ENCODE results near the gene APOBEC3F. TPM values are rescaled to one million over a fixed set of nuclear protein-coding genes. Genes with fewer than 3 reads are reported as not detected.

The APOBEC3F gene
- total and polyA plus RNA-seq, 10 of the 15 experiments (the other 5 are each of a cell fraction or from before 2014, with no cell fraction given), result 7.4 to 29.1 (median 12.8) TPM

DNA sequence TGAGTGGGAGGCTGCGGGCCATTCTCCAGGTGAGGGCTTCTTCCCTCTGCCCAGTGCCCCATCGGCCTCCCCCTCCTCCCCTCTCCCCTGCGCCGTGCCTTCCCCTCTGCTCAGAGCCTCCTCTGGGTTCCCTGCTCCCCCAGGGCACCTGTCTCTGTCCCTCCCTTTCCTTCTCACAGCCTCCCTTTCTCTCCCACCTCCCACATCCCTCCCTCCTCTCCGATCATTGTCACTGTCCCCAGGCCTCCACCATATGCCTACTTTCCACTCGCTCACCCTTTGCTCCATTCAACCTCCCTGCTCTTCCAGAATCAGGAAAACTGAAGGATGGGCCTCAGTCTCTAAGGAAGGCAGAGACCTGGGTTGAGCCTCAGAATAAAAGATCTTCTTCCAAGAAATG lies 46.4 kb downstream of the APOBEC3F start:
- no peaks in the 10 kb centered on the region for H4K20me1 ChIP-seq (ENCODE audit: control insufficient read depth, insufficient read depth)
- TF ChIP-seq TCF3 (IDR thresholded peaks at IDR 0.05; ENCODE audit: borderline replicate concordance, insufficient read depth, low read depth, low read length), result no peak
- TF ChIP-seq SMARCA5 (IDR thresholded peaks at IDR 0.05), result no peak
- TF ChIP-seq, protein P1, sequence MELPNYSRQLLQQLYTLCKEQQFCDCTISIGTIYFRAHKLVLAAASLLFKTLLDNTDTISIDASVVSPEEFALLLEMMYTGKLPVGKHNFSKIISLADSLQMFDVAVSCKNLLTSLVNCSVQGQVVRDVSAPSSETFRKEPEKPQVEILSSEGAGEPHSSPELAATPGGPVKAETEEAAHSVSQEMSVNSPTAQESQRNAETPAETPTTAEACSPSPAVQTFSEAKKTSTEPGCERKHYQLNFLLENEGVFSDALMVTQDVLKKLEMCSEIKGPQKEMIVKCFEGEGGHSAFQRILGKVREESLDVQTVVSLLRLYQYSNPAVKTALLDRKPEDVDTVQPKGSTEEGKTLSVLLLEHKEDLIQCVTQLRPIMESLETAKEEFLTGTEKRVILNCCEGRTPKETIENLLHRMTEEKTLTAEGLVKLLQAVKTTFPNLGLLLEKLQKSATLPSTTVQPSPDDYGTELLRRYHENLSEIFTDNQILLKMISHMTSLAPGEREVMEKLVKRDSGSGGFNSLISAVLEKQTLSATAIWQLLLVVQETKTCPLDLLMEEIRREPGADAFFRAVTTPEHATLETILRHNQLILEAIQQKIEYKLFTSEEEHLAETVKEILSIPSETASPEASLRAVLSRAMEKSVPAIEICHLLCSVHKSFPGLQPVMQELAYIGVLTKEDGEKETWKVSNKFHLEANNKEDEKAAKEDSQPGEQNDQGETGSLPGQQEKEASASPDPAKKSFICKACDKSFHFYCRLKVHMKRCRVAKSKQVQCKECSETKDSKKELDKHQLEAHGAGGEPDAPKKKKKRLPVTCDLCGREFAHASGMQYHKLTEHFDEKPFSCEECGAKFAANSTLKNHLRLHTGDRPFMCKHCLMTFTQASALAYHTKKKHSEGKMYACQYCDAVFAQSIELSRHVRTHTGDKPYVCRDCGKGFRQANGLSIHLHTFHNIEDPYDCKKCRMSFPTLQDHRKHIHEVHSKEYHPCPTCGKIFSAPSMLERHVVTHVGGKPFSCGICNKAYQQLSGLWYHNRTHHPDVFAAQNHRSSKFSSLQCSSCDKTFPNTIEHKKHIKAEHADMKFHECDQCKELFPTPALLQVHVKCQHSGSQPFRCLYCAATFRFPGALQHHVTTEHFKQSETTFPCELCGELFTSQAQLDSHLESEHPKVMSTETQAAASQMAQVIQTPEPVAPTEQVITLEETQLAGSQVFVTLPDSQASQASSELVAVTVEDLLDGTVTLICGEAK (IDR thresholded peaks at IDR 0.05; ENCODE audit: borderline replicate concordance), result no peak
- no peak for TF ChIP-seq TAF1 (IDR thresholded peaks at IDR 0.05; ENCODE audit: borderline replicate concordance, low read depth, low read length)
- TF ChIP-seq LARP7 (IDR thresholded peaks at IDR 0.05), result no peak
- no peak for TF ChIP-seq SMAD1 (IDR thresholded peaks at IDR 0.05; ENCODE audit: low read depth, partially characterized antibody)
- BruUV-seq (replicated peaks), result no TSS peak
- no peak overlapping the region for H2AFZ ChIP-seq (ENCODE audit: control insufficient read depth, low read depth, low read length)
- ATAC-seq (no peak), DNase-seq (ENCODE audit: low read depth, low spot score) (no peak), FAIRE-seq (no peak)
- no peaks in the 10 kb centered on the region for H3K79me2 ChIP-seq (ENCODE audit: control insufficient read depth, insufficient read depth, low read length)
- no peaks in the 10 kb centered on the region for H3K9me3 ChIP-seq (replicated peaks; ENCODE audit: control insufficient read depth, insufficient read depth, low read length)
- intact Hi-C loops (cut with micrococcal nuclease; ENCODE audit: unreplicated experiment), result no loop called here
- peaks cover 1 to 6% of the 10 kb centered on the region in 2 experiments; a peak in 2 of 4 replicates for H3K36me3 ChIP-seq (ENCODE audit: control insufficient read depth in 2 of 2, insufficient read depth in 2 of 2, low read length in 1 of 2)
- no peak overlapping the region for H3K4me2 ChIP-seq (ENCODE audit: control insufficient read depth, insufficient read depth)
- SMC1A ChIA-PET (ENCODE audit: uncharacterized antibody, unreplicated experiment), result no interaction called here
- H3K27me3 ChIP-seq (replicated peaks in 1 of 2; ENCODE audit: control insufficient read depth in 2 of 2, insufficient read depth in 2 of 2, low read length in 1 of 2), result no peaks in the 10 kb centered on the region
- CTCF ChIA-PET, result no interaction called here
- 97% methylated on average over 3 of the region's 6 CpGs for WGBS (ENCODE audit: insufficient coverage, insufficient replicate concordance, low lambda C conversion rate, missing lambda C conversion rate)
- no peak overlapping the region for H3K27ac ChIP-seq (ENCODE audit: control insufficient read depth, insufficient read depth)
- H3K4me3 ChIP-seq, result no peak overlapping the region
- POLR2A ChIA-PET, result no interaction called here
- RAD21 ChIA-PET (ENCODE audit: unreplicated experiment), result no interaction called here
- H3K4me1 ChIP-seq (ENCODE audit: control insufficient read depth, insufficient read depth, low read length), result peaks cover 21% of the 10 kb centered on the region
- H3K9ac ChIP-seq (ENCODE audit: control insufficient read depth, insufficient read depth, low read length), result no peak overlapping the region
- in situ Hi-C loops (cut with MboI), result no loop called here
